ENCODE measurements around the gene AHCYL1. TPM values are rescaled to one million over a fixed set of nuclear protein-coding genes. Genes with fewer than 3 reads are reported as not detected.

Gene AHCYL1
- total and polyA plus RNA-seq, 2 donors (not counting 3 experiments of a cell fraction or from before 2014, with no cell fraction given): 49.2 to 74.2 TPM

DNA sequence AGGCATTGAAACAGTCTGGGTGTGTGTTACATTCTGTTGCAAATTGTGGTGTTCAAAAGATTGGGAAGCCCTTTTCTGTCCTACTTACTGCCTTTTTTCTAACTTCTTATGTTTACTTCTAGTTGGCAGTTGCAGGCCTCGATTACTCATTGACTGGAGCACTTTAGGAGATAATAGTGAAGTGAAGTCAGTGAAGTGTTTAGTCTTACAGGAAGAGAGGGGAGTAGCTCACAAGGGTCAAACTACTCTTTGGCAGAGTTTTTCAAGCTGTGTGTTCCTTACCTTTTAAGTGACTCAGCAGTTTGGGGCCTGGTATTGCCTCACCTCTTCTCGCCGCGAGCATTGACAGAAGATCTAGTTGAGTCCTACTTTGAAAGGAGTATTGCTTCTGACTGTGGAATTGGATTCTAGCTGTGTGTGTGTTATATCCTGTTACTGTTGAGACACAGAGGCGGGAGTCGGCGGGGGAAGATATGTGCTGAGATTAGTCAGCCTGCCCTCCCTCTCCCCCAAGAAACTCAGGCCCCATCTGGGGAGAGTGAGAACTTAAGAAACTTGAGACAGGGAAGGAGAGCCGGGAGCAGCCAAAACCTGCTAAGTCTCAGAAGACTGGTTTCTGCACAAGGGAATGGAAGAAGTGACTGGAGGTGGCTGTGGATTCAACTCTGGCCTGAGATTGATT is 19.3 kb downstream of the AHCYL1 start:
- no peaks in the 10 kb centered on the region for H3K9me3 ChIP-seq (replicated peaks; ENCODE audit: control insufficient read depth, insufficient read depth, low read length)
- intact Hi-C loops (cut with micrococcal nuclease) (loop anchor here (1.0 kb wide), 1 partner anchor 20 kb away; the partner anchor contains the start of gene AHCYL1), dilution Hi-C loops (cut with MboI; ENCODE audit: extremely low pct_ligation_motif_present, low sequenced_read_pairs) (loop anchor here (25.0 kb wide), 1 partner anchor 217 kb away; no protein-coding TSS in a partner anchor)
- peaks cover 0 to under 1% of the 10 kb centered on the region in 2 experiments for H3K36me3 ChIP-seq (ENCODE audit: control insufficient read depth in 2 of 2, extremely low read depth in 1 of 2, insufficient read depth in 2 of 2, low read length in 2 of 2)
- H3K4me2 ChIP-seq (ENCODE audit: insufficient read depth, low read length): peak overlapping the region; percentile 77
- peak overlapping the region; percentile 32 for H2AFZ ChIP-seq (ENCODE audit: low read depth, low read length)
- POLR2A ChIA-PET: interaction anchor here (1.0 kb wide), 1 partner anchor 19 kb away, joined by 4 read pairs; the partner anchor contains the start of gene AHCYL1
- peak overlapping the region in 1 of 3 experiments; percentile 28 for H3K4me3 ChIP-seq (replicated peaks in 1 of 3; ENCODE audit: insufficient read depth in 1 of 3, low read depth in 1 of 3, low read length in 3 of 3)
- peaks cover 29% of the 10 kb centered on the region for H3K4me1 ChIP-seq (ENCODE audit: control insufficient read depth, extremely low read depth, insufficient read depth, low read length)
- H3K79me2 ChIP-seq (ENCODE audit: control insufficient read depth, insufficient read depth, low read length): peaks cover 41% of the 10 kb centered on the region
- H3K9ac ChIP-seq (replicated peaks; ENCODE audit: extremely low read depth, insufficient read depth, low read length): peak overlapping the region; percentile 33
- CTCF ChIA-PET: interaction anchor here (0.6 to 1.7 kb wide), 9 partner anchors 16 to 229 kb away, joined by 3 to 18 read pairs (median 3); partner anchors contain the start of genes AHCYL1 and STRIP1
- TSS peak; percentile 62 for BruUV-seq (replicated peaks)
- no peaks in the 10 kb centered on the region for H4K20me1 ChIP-seq (replicated peaks; ENCODE audit: control insufficient read depth, extremely low read depth, insufficient read depth, low read length)
- peak; percentile 93 for DNase-seq (ENCODE audit: low read depth, low spot score)
- H3K27me3 ChIP-seq (ENCODE audit: control insufficient read depth in 2 of 2, insufficient read depth in 2 of 2, low read length in 2 of 2): no peaks in the 10 kb centered on the region
- no peaks in the 10 kb centered on the region for H3K9me1 ChIP-seq (replicated peaks; ENCODE audit: control insufficient read depth, extremely low read depth, insufficient read depth, low read length)
- FAIRE-seq: peak; percentile 90
- no peak for TF ChIP-seq JUN (IDR thresholded peaks at IDR 0.05; ENCODE audit: borderline replicate concordance, insufficient read depth, insufficient read length, low read depth)
- TF ChIP-seq FOS (IDR thresholded peaks at IDR 0.05; ENCODE audit: borderline replicate concordance, insufficient read depth, low read length): peak; percentile 49
- TF ChIP-seq GATA2 (IDR thresholded peaks at IDR 0.05; ENCODE audit: insufficient read depth, insufficient read length, low read depth, low read length): peak; percentile 64
- peak overlapping the region; percentile 75 for H3K27ac ChIP-seq (ENCODE audit: insufficient read depth, low read depth, low read length)

DNA sequence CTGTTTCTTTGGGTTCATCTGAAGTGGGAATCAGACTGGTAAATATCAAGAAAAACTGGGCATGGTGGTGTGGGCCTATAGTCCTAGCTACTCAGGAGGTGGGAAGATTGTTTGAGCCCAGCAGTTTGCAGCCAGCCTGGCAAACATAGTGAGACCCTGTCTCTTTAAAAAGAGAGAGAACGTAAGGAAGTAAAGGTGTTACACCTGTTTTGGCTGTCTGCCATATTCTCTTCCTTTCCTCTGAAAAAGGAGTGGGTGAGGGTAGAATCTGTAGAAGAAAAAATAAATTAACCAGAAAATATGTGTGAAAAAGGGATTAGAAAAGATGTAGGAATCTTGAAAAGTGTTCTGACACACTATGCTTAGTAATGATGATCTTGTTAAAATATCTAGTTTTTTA is 20.0 kb downstream of the AHCYL1 start:
- H2AFZ ChIP-seq (ENCODE audit: low read depth, low read length): no peak overlapping the region
- no peaks in the 10 kb centered on the region for H3K27me3 ChIP-seq (ENCODE audit: control insufficient read depth in 2 of 2, insufficient read depth in 2 of 2, low read length in 2 of 2)
- peaks cover 38% of the 10 kb centered on the region for H3K79me2 ChIP-seq (ENCODE audit: control insufficient read depth, insufficient read depth, low read length)
- H3K4me3 ChIP-seq (replicated peaks in 1 of 3; ENCODE audit: insufficient read depth in 1 of 3, low read depth in 1 of 3, low read length in 3 of 3): no peak overlapping the region
- H3K9ac ChIP-seq (replicated peaks; ENCODE audit: extremely low read depth, insufficient read depth, low read length): peak overlapping the region; percentile 33
- ChIA-PET CTCF (interaction anchor here (0.8 to 3.3 kb wide), 5 partner anchors 17 to 230 kb away, joined by 3 to 18 read pairs (median 8); partner anchors contain the start of gene AHCYL1), POLR2A (interaction anchor here (1.0 kb wide), 1 partner anchor 20 kb away, joined by 4 read pairs; the partner anchor contains the start of gene AHCYL1)
- peaks cover 29% of the 10 kb centered on the region for H3K4me1 ChIP-seq (ENCODE audit: control insufficient read depth, extremely low read depth, insufficient read depth, low read length)
- peak overlapping the region; percentile 77 for H3K4me2 ChIP-seq (ENCODE audit: insufficient read depth, low read length)
- TF ChIP-seq, protein P1, sequence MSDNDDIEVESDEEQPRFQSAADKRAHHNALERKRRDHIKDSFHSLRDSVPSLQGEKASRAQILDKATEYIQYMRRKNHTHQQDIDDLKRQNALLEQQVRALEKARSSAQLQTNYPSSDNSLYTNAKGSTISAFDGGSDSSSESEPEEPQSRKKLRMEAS (IDR thresholded peaks at IDR 0.05; ENCODE audit: insufficient read depth, insufficient read length): no peak
- no peak for TF ChIP-seq FOS (IDR thresholded peaks at IDR 0.05; ENCODE audit: borderline replicate concordance, insufficient read depth, low read length)
- TF ChIP-seq POLR2AphosphoS5 (IDR thresholded peaks at IDR 0.05; ENCODE audit: insufficient read depth, low read depth, low read length): no peak
- no peak for TF ChIP-seq EZH2 (IDR thresholded peaks at IDR 0.05; ENCODE audit: borderline replicate concordance, low read depth, low read length, severe bottlenecking)
- TF ChIP-seq, protein P2, sequence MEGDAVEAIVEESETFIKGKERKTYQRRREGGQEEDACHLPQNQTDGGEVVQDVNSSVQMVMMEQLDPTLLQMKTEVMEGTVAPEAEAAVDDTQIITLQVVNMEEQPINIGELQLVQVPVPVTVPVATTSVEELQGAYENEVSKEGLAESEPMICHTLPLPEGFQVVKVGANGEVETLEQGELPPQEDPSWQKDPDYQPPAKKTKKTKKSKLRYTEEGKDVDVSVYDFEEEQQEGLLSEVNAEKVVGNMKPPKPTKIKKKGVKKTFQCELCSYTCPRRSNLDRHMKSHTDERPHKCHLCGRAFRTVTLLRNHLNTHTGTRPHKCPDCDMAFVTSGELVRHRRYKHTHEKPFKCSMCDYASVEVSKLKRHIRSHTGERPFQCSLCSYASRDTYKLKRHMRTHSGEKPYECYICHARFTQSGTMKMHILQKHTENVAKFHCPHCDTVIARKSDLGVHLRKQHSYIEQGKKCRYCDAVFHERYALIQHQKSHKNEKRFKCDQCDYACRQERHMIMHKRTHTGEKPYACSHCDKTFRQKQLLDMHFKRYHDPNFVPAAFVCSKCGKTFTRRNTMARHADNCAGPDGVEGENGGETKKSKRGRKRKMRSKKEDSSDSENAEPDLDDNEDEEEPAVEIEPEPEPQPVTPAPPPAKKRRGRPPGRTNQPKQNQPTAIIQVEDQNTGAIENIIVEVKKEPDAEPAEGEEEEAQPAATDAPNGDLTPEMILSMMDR (IDR thresholded peaks at IDR 0.05; ENCODE audit: extremely low read depth in 1 of 2, insufficient read depth in 1 of 2, low read depth in 1 of 2, low read length in 2 of 2): no peak
- no peak for TF ChIP-seq JUN (IDR thresholded peaks at IDR 0.05; ENCODE audit: borderline replicate concordance, insufficient read depth, insufficient read length, low read depth)
- no peak for TF ChIP-seq POLR2A (IDR thresholded peaks at IDR 0.05; ENCODE audit: low read depth, low read length)
- no peak for TF ChIP-seq GATA2 (IDR thresholded peaks at IDR 0.05; ENCODE audit: insufficient read depth, insufficient read length, low read depth, low read length)
- H3K9me3 ChIP-seq (replicated peaks; ENCODE audit: control insufficient read depth, insufficient read depth, low read length): no peaks in the 10 kb centered on the region
- peaks cover 3 to 5% of the 10 kb centered on the region in 2 experiments for H3K36me3 ChIP-seq (ENCODE audit: control insufficient read depth in 2 of 2, extremely low read depth in 1 of 2, insufficient read depth in 2 of 2, low read length in 2 of 2)
- no peaks in the 10 kb centered on the region for H4K20me1 ChIP-seq (replicated peaks; ENCODE audit: control insufficient read depth, extremely low read depth, insufficient read depth, low read length)
- BruUV-seq (replicated peaks): no TSS peak
- dilution Hi-C loops (cut with MboI; ENCODE audit: extremely low pct_ligation_motif_present, low sequenced_read_pairs) (loop anchor here (25.0 kb wide), 1 partner anchor 217 kb away; no protein-coding TSS in a partner anchor), intact Hi-C loops (cut with micrococcal nuclease) (loop anchor here (1.0 kb wide), 1 partner anchor 20 kb away; the partner anchor contains the start of gene AHCYL1)
- no peaks in the 10 kb centered on the region for H3K9me1 ChIP-seq (replicated peaks; ENCODE audit: control insufficient read depth, extremely low read depth, insufficient read depth, low read length)
- DNase-seq (ENCODE audit: low read depth, low spot score): no peak
- no peak for FAIRE-seq
- H3K27ac ChIP-seq (ENCODE audit: insufficient read depth, low read depth, low read length): peak overlapping the region; percentile 75
